Measurements from ENCODE around the gene SRR.

SRR gene

DNA sequence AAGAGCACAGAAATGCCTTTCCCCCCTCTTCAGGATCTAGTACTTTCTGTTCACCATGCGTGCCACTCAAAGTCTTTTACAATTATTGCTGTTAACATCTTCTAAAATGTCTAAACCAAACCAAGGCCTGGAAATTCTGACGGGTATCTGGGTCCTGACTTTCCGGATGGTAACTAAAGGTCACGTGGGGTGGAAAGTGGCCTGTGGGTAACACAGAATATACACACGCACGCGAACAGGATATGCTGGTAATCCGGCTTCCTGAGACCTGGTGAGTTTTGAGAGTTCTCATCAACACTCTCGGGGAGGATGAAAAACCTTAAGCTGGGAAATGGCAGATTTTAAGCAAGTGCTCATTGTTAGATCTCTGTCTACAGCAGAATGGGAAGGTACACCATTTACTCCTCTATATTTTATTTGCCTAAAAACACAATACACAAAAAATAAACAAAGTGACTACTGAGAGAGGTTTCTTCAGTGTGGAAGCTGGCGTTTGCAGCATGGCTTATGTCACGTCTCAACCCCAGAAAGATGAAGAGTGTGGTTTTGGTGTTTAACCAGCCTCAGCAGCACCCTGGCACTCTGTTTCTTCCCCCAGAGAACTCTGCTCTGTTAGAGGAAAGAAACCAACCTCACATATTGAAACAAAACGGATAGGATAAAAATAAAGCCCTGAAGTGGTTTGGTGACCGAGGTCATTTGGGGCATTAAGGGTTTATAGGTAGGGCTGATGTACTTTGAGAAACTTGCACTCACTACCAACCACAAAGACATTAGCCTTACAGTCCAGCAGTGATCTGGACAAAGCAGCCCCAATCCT, 37.5 kb upstream of the SRR start:
- no peak overlapping the region for H3K4me3 ChIP-seq (ENCODE audit: low read length)
- DNase-seq (ENCODE audit: low read depth): no peak
- TF ChIP-seq, protein P1, sequence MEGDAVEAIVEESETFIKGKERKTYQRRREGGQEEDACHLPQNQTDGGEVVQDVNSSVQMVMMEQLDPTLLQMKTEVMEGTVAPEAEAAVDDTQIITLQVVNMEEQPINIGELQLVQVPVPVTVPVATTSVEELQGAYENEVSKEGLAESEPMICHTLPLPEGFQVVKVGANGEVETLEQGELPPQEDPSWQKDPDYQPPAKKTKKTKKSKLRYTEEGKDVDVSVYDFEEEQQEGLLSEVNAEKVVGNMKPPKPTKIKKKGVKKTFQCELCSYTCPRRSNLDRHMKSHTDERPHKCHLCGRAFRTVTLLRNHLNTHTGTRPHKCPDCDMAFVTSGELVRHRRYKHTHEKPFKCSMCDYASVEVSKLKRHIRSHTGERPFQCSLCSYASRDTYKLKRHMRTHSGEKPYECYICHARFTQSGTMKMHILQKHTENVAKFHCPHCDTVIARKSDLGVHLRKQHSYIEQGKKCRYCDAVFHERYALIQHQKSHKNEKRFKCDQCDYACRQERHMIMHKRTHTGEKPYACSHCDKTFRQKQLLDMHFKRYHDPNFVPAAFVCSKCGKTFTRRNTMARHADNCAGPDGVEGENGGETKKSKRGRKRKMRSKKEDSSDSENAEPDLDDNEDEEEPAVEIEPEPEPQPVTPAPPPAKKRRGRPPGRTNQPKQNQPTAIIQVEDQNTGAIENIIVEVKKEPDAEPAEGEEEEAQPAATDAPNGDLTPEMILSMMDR (IDR thresholded peaks at IDR 0.05; ENCODE audit: insufficient read depth, low read depth, low read length, missing control alignments): no peak

DNA sequence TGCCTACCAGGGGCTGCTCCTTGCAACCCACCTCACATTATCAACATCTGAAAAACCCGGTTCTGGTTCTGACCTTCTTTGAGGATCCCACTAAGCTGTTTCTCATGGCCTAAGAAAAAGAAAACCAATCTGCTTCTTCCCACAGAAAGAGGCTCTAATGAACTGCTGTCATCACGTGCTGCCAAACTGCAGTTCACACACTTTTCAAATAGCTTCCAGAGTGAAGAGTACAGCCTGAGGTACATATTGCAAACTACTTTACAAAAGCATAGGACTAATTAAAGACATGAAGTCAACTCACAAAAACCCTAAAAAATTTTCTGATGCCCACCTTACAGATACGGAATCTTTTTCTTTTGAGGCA, 36.9 kb upstream of the SRR start:
- DNase-seq (ENCODE audit: low read depth): no peak
- TF ChIP-seq, protein P1 (IDR thresholded peaks at IDR 0.05; ENCODE audit: insufficient read depth, low read depth, low read length, missing control alignments): no peak
- no peak overlapping the region for H3K4me3 ChIP-seq (ENCODE audit: low read length)

- TF ChIP-seq, protein P1 (IDR thresholded peaks at IDR 0.05; ENCODE audit: insufficient read depth, low read depth, low read length, missing control alignments): no peak
- no peak overlapping the region for H3K4me3 ChIP-seq (ENCODE audit: low read length)
- no peak for DNase-seq (ENCODE audit: low read depth)
Observed at GRCh38 chr17:2267354-2267753, 36.4 kb upstream of the SRR start.

DNA sequence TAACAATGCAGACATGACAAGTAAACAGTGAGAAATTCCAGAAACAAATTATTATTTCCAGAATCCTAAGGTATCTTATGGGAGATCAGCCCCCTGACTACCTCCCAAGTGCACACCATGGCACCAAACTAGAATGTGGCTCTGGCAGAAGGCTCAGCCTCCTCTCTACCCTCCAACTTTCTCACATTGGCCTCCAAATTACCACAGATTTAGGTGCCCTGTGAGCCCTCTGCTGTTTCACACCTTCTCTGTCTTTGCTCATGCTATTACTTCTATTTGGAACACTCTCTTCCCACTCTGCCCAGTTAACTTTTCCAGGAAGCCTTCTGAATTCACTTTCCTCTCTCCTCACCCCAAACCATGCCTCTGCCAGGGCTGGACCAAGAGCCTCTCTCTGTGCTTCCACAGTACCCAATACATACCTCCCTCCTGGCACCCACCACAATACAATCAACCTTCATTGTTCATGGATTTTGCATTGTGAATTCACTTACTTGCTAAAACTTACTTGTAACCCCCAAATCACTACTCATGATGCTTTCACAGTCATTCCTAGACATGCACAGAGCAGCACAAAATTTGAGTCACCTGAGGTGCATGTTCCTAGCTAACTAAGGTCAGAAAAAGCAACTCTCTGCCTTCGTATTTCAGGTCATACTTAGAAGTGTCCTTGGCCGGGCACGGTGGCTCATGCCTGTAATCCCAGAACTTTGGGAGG, 31.6 kb upstream of the SRR start:
- TF ChIP-seq, protein P1 (IDR thresholded peaks at IDR 0.05; ENCODE audit: insufficient read depth, low read depth, low read length, missing control alignments): no peak
- DNase-seq (ENCODE audit: low read depth): no peak
- no peak overlapping the region for H3K4me3 ChIP-seq (ENCODE audit: low read length)

DNA sequence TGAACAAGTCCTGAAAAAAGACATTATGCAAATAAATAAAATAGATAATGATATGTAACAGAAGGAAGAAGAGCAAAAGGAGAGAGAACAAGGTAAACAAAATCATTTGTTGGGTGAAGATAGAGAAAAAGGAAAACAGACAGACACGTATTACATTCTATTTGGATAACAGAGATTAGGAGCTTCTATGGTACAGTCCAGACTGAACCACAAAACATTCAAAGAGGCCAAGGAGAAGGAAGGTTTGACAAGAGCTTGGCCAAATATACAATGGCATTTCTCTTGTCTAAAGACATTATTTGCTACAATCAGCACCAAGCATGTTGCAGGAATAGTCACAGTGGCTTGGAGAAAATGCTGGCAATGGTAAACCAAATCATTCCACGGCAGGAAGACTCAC, 29.3 kb upstream of the SRR start:
- TF ChIP-seq, protein P1 (IDR thresholded peaks at IDR 0.05; ENCODE audit: insufficient read depth, low read depth, low read length, missing control alignments): no peak
- DNase-seq (ENCODE audit: low read depth): no peak

DNA sequence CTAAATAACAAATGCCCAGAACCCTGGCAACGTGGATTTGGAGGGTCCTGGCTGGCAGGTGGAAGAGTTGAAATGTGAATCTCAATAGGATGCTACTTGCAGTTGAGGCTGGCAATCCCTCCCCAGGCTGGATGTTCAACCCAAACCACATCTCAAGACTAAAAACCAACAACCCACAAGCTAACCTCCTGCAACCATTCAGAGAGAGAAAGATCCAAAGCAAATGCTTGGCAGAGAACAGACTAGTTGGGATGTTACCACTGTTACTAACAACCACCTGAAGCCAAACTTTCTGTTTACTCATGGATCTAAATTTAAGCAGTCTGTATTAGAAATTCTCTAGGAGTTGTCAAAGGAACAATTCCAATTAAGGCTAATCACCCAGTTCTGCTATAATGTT, 28.0 kb upstream of the SRR start:
- DNase-seq (ENCODE audit: low read depth): no peak
- no peak overlapping the region for H3K4me3 ChIP-seq (ENCODE audit: low read length)
- TF ChIP-seq, protein P1 (IDR thresholded peaks at IDR 0.05; ENCODE audit: insufficient read depth, low read depth, low read length, missing control alignments): no peak

More for the DNA sequence above, 29.3 kb upstream of the SRR start:
- H3K4me3 ChIP-seq (ENCODE audit: low read length): no peak overlapping the region
